HEK293 (cell line): ENCODE data around the gene SOCS7.
A peak's percentile ranks its signal among the peaks of the same experiment; 100 is the strongest.

Experiments used
- CTCF ChIA-PET: fragments of 350-600 bp; formaldehyde crosslinking; extraction: SDS; loops from one replicate; lab custom pipeline; 2021; ENCODE audit warnings: antibody characterized with exemption; lab: Yijun Ruan, JAX
- POLR2A ChIA-PET: fragments of 300-600 bp; formaldehyde crosslinking; extraction: SDS; loops from one replicate; lab custom pipeline; 2020; ENCODE audit warnings: antibody characterized with exemption, inconsistent platforms; lab: Yijun Ruan, JAX
- H3K27ac ChIP-seq: fragments of 200-500 bp; sonication (Bioruptor generic); 2 replicates; pipeline ENCODE4 v1.5.1; 2014; ENCODE audit warnings: low read depth, low read length, control low read depth, inconsistent platforms; ENCODE audit errors: extremely low read depth
- H3K36me3 ChIP-seq, 2 experiments: fragments of 200-500 bp in 1 of 2; sonication (Bioruptor generic) in 1 of 2; 1 replicate in 1 of 2; 2 replicates in 1 of 2; pipeline ENCODE4 v1.5.1; 2014 to 2017; ENCODE audit warnings: inconsistent platforms in 2 of 2, low read length in 2 of 2; ENCODE audit not compliant: control insufficient read depth in 2 of 2, insufficient read depth in 1 of 2
- H3K4me1 ChIP-seq: fragments of 200-500 bp; sonication (Bioruptor generic); 2 replicates; pipeline ENCODE4 v1.5.1; 2014; ENCODE audit warnings: mild to moderate bottlenecking, low read length, inconsistent platforms; ENCODE audit not compliant: control insufficient read depth, insufficient read depth
- H3K4me3 ChIP-seq: 2 replicates; pipeline ENCODE4 v1.5.1; 2011; ENCODE audit warnings: low read depth, mild to moderate bottlenecking, control low read depth, low read length, moderate library complexity
- H3K9me3 ChIP-seq: fragments of 200-500 bp; sonication (Bioruptor generic); 2 replicates; pipeline ENCODE4 v1.5.1; 2014; ENCODE audit warnings: low read depth, low read length, inconsistent platforms; ENCODE audit not compliant: control insufficient read depth, insufficient read depth
- ATF2 ChIP-seq: fragments of 450-650 bp; formaldehyde crosslinking; IDR thresholded peaks from 2 replicates; pipeline ENCODE4 v1.5.1; 2016; ENCODE audit warnings: missing biosample characterization, missing genetic modification characterization, low read depth
- GLI4 ChIP-seq: fragments of 450-650 bp; formaldehyde crosslinking; IDR thresholded peaks from 2 replicates; pipeline ENCODE4 v1.5.1; 2016; ENCODE audit warnings: missing biosample characterization, missing genetic modification characterization
- PRDM10 ChIP-seq: fragments of 450-650 bp; formaldehyde crosslinking; IDR thresholded peaks from 2 replicates; pipeline ENCODE4 v1.5.1; 2016; ENCODE audit warnings: missing biosample characterization, missing genetic modification characterization
- RBAK ChIP-seq: fragments of 450-650 bp; formaldehyde crosslinking; IDR thresholded peaks from 2 replicates; pipeline ENCODE4 v1.5.1; 2016; ENCODE audit warnings: missing biosample characterization, missing genetic modification characterization
- SALL2 ChIP-seq: fragments of 450-650 bp; formaldehyde crosslinking; IDR thresholded peaks from 2 replicates; pipeline ENCODE4 v1.5.0; 2017; ENCODE audit warnings: missing biosample characterization, mild to moderate bottlenecking, missing genetic modification characterization, borderline replicate concordance
- SCRT2 ChIP-seq: fragments of 450-650 bp; formaldehyde crosslinking; IDR thresholded peaks from 2 replicates; pipeline ENCODE4 v1.5.1; 2016; ENCODE audit warnings: missing biosample characterization, missing genetic modification characterization
- WT1 ChIP-seq: fragments of 450-650 bp; formaldehyde crosslinking; IDR thresholded peaks from 2 replicates; pipeline ENCODE4 v1.5.1; 2016; ENCODE audit warnings: missing biosample characterization, missing genetic modification characterization
- ZBTB6 ChIP-seq: fragments of 450-650 bp; formaldehyde crosslinking; IDR thresholded peaks from 2 replicates; pipeline ENCODE4 v1.5.1; 2017; ENCODE audit warnings: missing biosample characterization, missing genetic modification characterization
- ZNF132 ChIP-seq: fragments of 450-650 bp; formaldehyde crosslinking; IDR thresholded peaks from 2 replicates; pipeline ENCODE4 v1.5.1; 2017; ENCODE audit warnings: missing biosample characterization, missing genetic modification characterization, borderline replicate concordance
- ZNF175 ChIP-seq: fragments of 450-650 bp; formaldehyde crosslinking; IDR thresholded peaks from 2 replicates; pipeline ENCODE4 v1.5.1; 2016; ENCODE audit warnings: missing biosample characterization, missing genetic modification characterization
- ZNF211 ChIP-seq: fragments of 450-650 bp; formaldehyde crosslinking; IDR thresholded peaks from 2 replicates; pipeline ENCODE4 v1.5.1; 2016; ENCODE audit warnings: low read depth, missing biosample characterization, missing genetic modification characterization
- ZNF221 ChIP-seq: fragments of 450-650 bp; formaldehyde crosslinking; IDR thresholded peaks from 2 replicates; pipeline ENCODE4 v1.5.1; 2017; ENCODE audit warnings: missing biosample characterization, missing genetic modification characterization, borderline replicate concordance
- ZNF266 ChIP-seq: fragments of 450-650 bp; formaldehyde crosslinking; IDR thresholded peaks from 2 replicates; pipeline ENCODE4 v1.5.1; 2016; ENCODE audit warnings: missing biosample characterization, missing genetic modification characterization, low read depth
- ZNF311 ChIP-seq: fragments of 450-650 bp; formaldehyde crosslinking; IDR thresholded peaks from 2 replicates; pipeline ENCODE4 v1.5.1; 2017; ENCODE audit warnings: missing biosample characterization, missing genetic modification characterization, borderline replicate concordance
- ZNF48 ChIP-seq: fragments of 450-650 bp; formaldehyde crosslinking; IDR thresholded peaks from 2 replicates; pipeline ENCODE4 v1.5.1; 2016; ENCODE audit warnings: missing biosample characterization, missing genetic modification characterization
- ZNF548 ChIP-seq: fragments of 450-650 bp; formaldehyde crosslinking; IDR thresholded peaks from 2 replicates; pipeline ENCODE4 v1.5.1; 2016; ENCODE audit warnings: missing biosample characterization, missing genetic modification characterization
- ZNF571 ChIP-seq: fragments of 450-650 bp; formaldehyde crosslinking; IDR thresholded peaks from 2 replicates; pipeline ENCODE4 v1.5.0; 2017; ENCODE audit warnings: missing biosample characterization, missing genetic modification characterization
- ZNF600 ChIP-seq: fragments of 450-650 bp; formaldehyde crosslinking; IDR thresholded peaks from 2 replicates; pipeline ENCODE4 v1.5.1; 2016; ENCODE audit warnings: missing biosample characterization, missing genetic modification characterization
- ZNF610 ChIP-seq: fragments of 450-650 bp; formaldehyde crosslinking; IDR thresholded peaks from 2 replicates; pipeline ENCODE4 v1.5.1; 2016; ENCODE audit warnings: missing biosample characterization, missing genetic modification characterization, borderline replicate concordance
- ZNF639 ChIP-seq: fragments of 450-650 bp; formaldehyde crosslinking; IDR thresholded peaks from 2 replicates; pipeline ENCODE4 v1.5.1; 2016; ENCODE audit warnings: missing biosample characterization, missing genetic modification characterization
- ZNF658 ChIP-seq: fragments of 450-650 bp; formaldehyde crosslinking; IDR thresholded peaks from 2 replicates; pipeline ENCODE4; 2016; ENCODE audit warnings: missing biosample characterization, missing genetic modification characterization
- ZSCAN23 ChIP-seq: fragments of 450-650 bp; formaldehyde crosslinking; IDR thresholded peaks from 2 replicates; pipeline ENCODE4 v1.5.1; 2016; ENCODE audit warnings: missing biosample characterization, missing genetic modification characterization
- ZSCAN5A ChIP-seq: fragments of 450-650 bp; formaldehyde crosslinking; IDR thresholded peaks from 2 replicates; pipeline ENCODE4 v1.5.1; 2016; ENCODE audit warnings: missing biosample characterization, missing genetic modification characterization

SOCS7 gene

GRCh38 chr17:38404174-38404943 is 52.7 kb downstream of the SOCS7 start:
- Histone ChIP-seq H3K36me3 (peaks cover 15 to 48% of the 10 kb centered on the region in 2 experiments), H3K4me3 (no peak overlapping the region), H3K27ac (0 out of 2 replicates have a peak overlapping the region, but pooled peaks have one; percentile 5), H3K9me3 (no peaks in the 10 kb centered on the region), H3K4me1 (peaks cover 7% of the 10 kb centered on the region; the same call in 1 of the 2 replicates)
- TF ChIP-seq ZSCAN23 (tag by site-specific recombination) (no peak), ZNF48 (tag by site-specific recombination) (no peak), PRDM10 (tag by site-specific recombination) (no peak), ZNF221 (tag by site-specific recombination) (no peak), RBAK (tag by site-specific recombination) (no peak), ZBTB6 (tag by site-specific recombination) (no peak), ZNF658 (no peak), ZNF548 (tag by site-specific recombination) (no peak), ZNF211 (tag by site-specific recombination) (no peak), ZNF175 (no peak), SALL2 (no peak), ZNF311 (tag by site-specific recombination) (no peak), ZNF571 (no peak), ATF2 (tag by site-specific recombination) (no peak)
- CTCF ChIA-PET: interaction anchor here (0.6 to 6.2 kb wide), 12 partner anchors 9 to 1059 kb away, joined by 3 to 41 read pairs (median 4); no protein-coding TSS in a partner anchor
- POLR2A ChIA-PET: interaction anchor here (1.2 kb wide), 3 partner anchors 10 to 63 kb away, joined by 3 to 6 read pairs (median 4); partner anchors contain the start of gene SOCS7

GRCh38 chr17:38405654-38406053 is 54.0 kb downstream of the SOCS7 start:
- Histone ChIP-seq H3K27ac (no peak overlapping the region), H3K4me1 (peaks cover 7% of the 10 kb centered on the region; the same call in 1 of the 2 replicates), H3K4me3 (no peak overlapping the region), H3K9me3 (no peaks in the 10 kb centered on the region), H3K36me3 (peaks cover 6 to 35% of the 10 kb centered on the region in 2 experiments)
- ChIA-PET CTCF (interaction anchor here (1.5 kb wide), 1 partner anchor 9 kb away, joined by 3 read pairs; no protein-coding TSS in a partner anchor), POLR2A (interaction anchor here (0.5 kb wide), 1 partner anchor 16 kb away, joined by 3 read pairs; no protein-coding TSS in a partner anchor)
- no peak for TF ChIP-seq ZNF266 (tag by site-specific recombination)
- TF ChIP-seq ZNF600 (tag by site-specific recombination): no peak
- no peak for TF ChIP-seq ZNF639
- TF ChIP-seq ZNF610 (tag by site-specific recombination): no peak
- TF ChIP-seq GLI4: no peak
- no peak for TF ChIP-seq WT1 (tag by site-specific recombination)
- TF ChIP-seq ZNF211 (tag by site-specific recombination): no peak
- TF ChIP-seq SCRT2 (tag by site-specific recombination): no peak
- no peak for TF ChIP-seq ZNF132
- TF ChIP-seq ZSCAN5A: no peak
